ENCODE measurements around the gene ADAMTS3. TPM values are rescaled to one million over a fixed set of nuclear protein-coding genes. Genes with fewer than 3 reads are reported as not detected.

ADAMTS3 gene
- total RNA-seq, 1 experiment from 2014 or later, result 0.39 TPM

- no TSS peak for BruUV-seq (replicated peaks)
- intact Hi-C loops (cut with micrococcal nuclease; ENCODE audit: unreplicated experiment) (no loop called here), in situ Hi-C loops (cut with HindIII; ENCODE audit: low pct_unique_long_range_greater_than_20kb, low sequenced_read_pairs) (no loop called here)
- H3K4me3 ChIP-seq (ENCODE audit: low read depth in 2 of 2, low read length in 2 of 2), result no peak overlapping the region
- CTCF ChIA-PET, result no interaction called here
- DNase-seq (ENCODE audit: low read depth, low spot score), result no peak
- H3K27me3 ChIP-seq (ENCODE audit: control insufficient read depth, insufficient read depth, low read length), result no peaks in the 10 kb centered on the region
- H3K9me3 ChIP-seq (ENCODE audit: control insufficient read depth, insufficient read depth, low read depth, low read length), result no peaks in the 10 kb centered on the region
- no peaks in the 10 kb centered on the region for H3K36me3 ChIP-seq (ENCODE audit: control insufficient read depth, insufficient read depth, low read length)
- no peak for ATAC-seq
- no peak overlapping the region for H3K27ac ChIP-seq (ENCODE audit: low read length)
- no peaks in the 10 kb centered on the region for H3K4me1 ChIP-seq (ENCODE audit: control insufficient read depth, insufficient read depth, low read length)
- POLR2A ChIA-PET, result no interaction called here
- TF ChIP-seq POLR2AphosphoS5 (IDR thresholded peaks at IDR 0.05; ENCODE audit: low read depth, low read length) (no peak), SIN3A (IDR thresholded peaks at IDR 0.05; ENCODE audit: borderline replicate concordance, insufficient read depth, low read depth, low read length) (no peak), REST (IDR thresholded peaks at IDR 0.05; ENCODE audit: insufficient read depth in 1 of 2, low read depth in 2 of 2, low read length in 1 of 2) (no peak), CTCF (IDR thresholded peaks at IDR 0.05) (no peak), TCF7L2 (IDR thresholded peaks at IDR 0.05; ENCODE audit: low read depth, low read length) (no peak)
Measured at GRCh38 chr4:72602396-72603376, 33.7 kb upstream of the ADAMTS3 start.

- Histone ChIP-seq H3K4me3 (ENCODE audit: low read depth in 2 of 2, low read length in 2 of 2) (no peak overlapping the region), H3K27ac (ENCODE audit: low read length) (no peak overlapping the region), H3K36me3 (ENCODE audit: control insufficient read depth, insufficient read depth, low read length) (no peaks in the 10 kb centered on the region), H3K27me3 (ENCODE audit: control insufficient read depth, insufficient read depth, low read length) (no peaks in the 10 kb centered on the region), H3K9me3 (ENCODE audit: control insufficient read depth, insufficient read depth, low read depth, low read length) (no peaks in the 10 kb centered on the region), H3K4me1 (ENCODE audit: control insufficient read depth, insufficient read depth, low read length) (no peaks in the 10 kb centered on the region)
- BruUV-seq (replicated peaks), result no TSS peak
- TF ChIP-seq REST (IDR thresholded peaks at IDR 0.05; ENCODE audit: insufficient read depth in 1 of 2, low read depth in 2 of 2, low read length in 1 of 2), result no peak
- no peak for TF ChIP-seq CTCF (IDR thresholded peaks at IDR 0.05)
- TF ChIP-seq TCF7L2 (IDR thresholded peaks at IDR 0.05; ENCODE audit: low read depth, low read length), result no peak
- TF ChIP-seq SIN3A (IDR thresholded peaks at IDR 0.05; ENCODE audit: borderline replicate concordance, insufficient read depth, low read depth, low read length), result no peak
- no peak for TF ChIP-seq POLR2AphosphoS5 (IDR thresholded peaks at IDR 0.05; ENCODE audit: low read depth, low read length)
- ChIA-PET CTCF (no interaction called here), POLR2A (no interaction called here)
- intact Hi-C loops (cut with micrococcal nuclease; ENCODE audit: unreplicated experiment) (no loop called here), in situ Hi-C loops (cut with HindIII; ENCODE audit: low pct_unique_long_range_greater_than_20kb, low sequenced_read_pairs) (no loop called here)
- ATAC-seq (no peak), DNase-seq (ENCODE audit: low read depth, low spot score) (no peak)
Measured at GRCh38 chr4:72591547-72592454, 22.8 kb upstream of the ADAMTS3 start.

All from Panc1 (cell line).